HCT116 (cell line): ENCODE results near the gene SNAPC4. TPM values are rescaled to one million over a fixed set of nuclear protein-coding genes. Genes with fewer than 3 reads are reported as not detected.

Source experiments
- ATAC-seq: fragments of 200-7000 bp; cut with Tn5 transposase; 2 replicates; pipeline ENCODE4 v1.9.1; 2020; ENCODE audit warnings: mild to moderate bottlenecking, moderate library complexity
- BruUV-seq: library from RNA; stranded (reverse); fragments of 400-500 nt; replicated peaks from 2 replicates; lab custom pipeline; 2021; lab: Mats Ljungman, UMichigan
- CTCF ChIA-PET: fragments of 300-600 bp; sonication (Branson Sonifier 250); formaldehyde crosslinking; loops from one replicate; lab custom pipeline; 2021; ENCODE audit warnings: antibody characterized with exemption; lab: Charles Lee
- POLR2A ChIA-PET: fragments of 300-600, 350-600 bp; sonication (Branson Sonifier 250); formaldehyde crosslinking; loops from one replicate; lab custom pipeline; 2021; ENCODE audit warnings: antibody characterized with exemption; lab: Charles Lee
- RAD21 ChIA-PET, 2 experiments: fragments of 300-600 bp; sonication (Branson Sonifier 250); formaldehyde crosslinking; loops; one replicate each; lab custom pipeline; 2023; ENCODE audit warnings: low total read pairs in 2 of 2; ENCODE audit not compliant: uncharacterized antibody in 2 of 2, unreplicated experiment in 2 of 2, low non-redundant PET in 1 of 2; lab: Charles Lee
- DNase-seq: peaks from one replicate; pipeline ENCODE4 v3.0.0-alpha.2; 2010; ENCODE audit warnings: low read depth, low spot score
- H2AFZ ChIP-seq: fragments of 200-600 bp; shearing (Covaris generic), sonication (generic); 2 replicates; pipeline ENCODE4 v1.6.1; 2017; ENCODE audit warnings: low read depth, mixed run types, mixed read lengths, antibody characterized with exemption, low read length; ENCODE audit not compliant: poor library complexity, severe bottlenecking
- H3K27ac ChIP-seq: 2 replicates; pipeline ENCODE4 v1.5.1; 2012; ENCODE audit warnings: low read depth, low read length
- H3K27me3 ChIP-seq: fragments of 200-600 bp; sonication (generic); 2 replicates; pipeline ENCODE4 v1.6.1; 2016; ENCODE audit warnings: mixed run types, low read length, mixed read lengths; ENCODE audit not compliant: insufficient read depth
- H3K36me3 ChIP-seq, 2 experiments: fragments of 200-500 bp in 1 of 2; fragments of 200-600 bp in 1 of 2; sonication (Bioruptor generic) in 1 of 2; sonication (generic) in 1 of 2; 2 replicates each; pipeline versions ENCODE4 v1.5.1 to v1.6.1; 2014 to 2016; ENCODE audit warnings: low read length in 2 of 2, inconsistent platforms in 1 of 2, mixed read lengths in 1 of 2, mixed run types in 1 of 2; ENCODE audit not compliant: insufficient read depth in 2 of 2, control insufficient read depth in 1 of 2
- H3K4me1 ChIP-seq, 2 experiments: fragments of 200-600 bp in 1 of 2; sonication (generic) in 1 of 2; 2 replicates each; pipeline versions ENCODE4 v1.5.1 to v1.6.1; 2012 to 2017; ENCODE audit warnings: low read length in 2 of 2, inconsistent platforms in 1 of 2, mild to moderate bottlenecking in 1 of 2, mixed read lengths in 1 of 2, mixed run types in 1 of 2, moderate library complexity in 1 of 2; ENCODE audit not compliant: insufficient read depth in 2 of 2, control insufficient read depth in 1 of 2
- H3K4me2 ChIP-seq: fragments of 200-600 bp; sonication (generic); 2 replicates; pipeline ENCODE4 v1.6.1; 2017; ENCODE audit warnings: mixed run types, low read length, mixed read lengths
- H3K4me3 ChIP-seq, 2 experiments: fragments of 200-600 bp in 1 of 2; sonication (generic) in 1 of 2; replicated peaks in 1 of 2; 2 replicates each; pipeline ENCODE4 v1.5.1; 2011 to 2016; ENCODE audit warnings: low read length in 2 of 2, control low read depth in 1 of 2, low read depth in 1 of 2, mild to moderate bottlenecking in 1 of 2, mixed read lengths in 1 of 2, mixed run types in 1 of 2
- H3K79me2 ChIP-seq: fragments of 200-600 bp; sonication (generic); 2 replicates; pipeline ENCODE4 v1.6.1; 2017; ENCODE audit warnings: mild to moderate bottlenecking, mixed run types, low read length, moderate library complexity, mixed read lengths; ENCODE audit not compliant: insufficient read depth
- H3K9ac ChIP-seq: fragments of 200-600 bp; sonication (generic); 2 replicates; pipeline ENCODE4 v1.6.1; 2016; ENCODE audit warnings: low read length, mixed read lengths
- H3K9me2 ChIP-seq: fragments of 200-600 bp; sonication (generic), shearing (Covaris generic); 2 replicates; pipeline ENCODE4 v1.6.1; 2017; ENCODE audit warnings: mixed run types, mild to moderate bottlenecking, moderate library complexity; ENCODE audit not compliant: insufficient read depth
- H3K9me3 ChIP-seq, 2 experiments: fragments of 200-500 bp in 1 of 2; fragments of 200-600 bp in 1 of 2; sonication (Bioruptor generic) in 1 of 2; sonication (generic) in 1 of 2; 2 replicates each; pipeline ENCODE4 v1.6.1; 2014 to 2017; ENCODE audit warnings: low read length in 2 of 2, mixed read lengths in 2 of 2, inconsistent platforms in 1 of 2, low read depth in 1 of 2, mild to moderate bottlenecking in 1 of 2, mixed run types in 1 of 2, moderate library complexity in 1 of 2; ENCODE audit not compliant: control insufficient read depth in 1 of 2, insufficient read depth in 1 of 2
- H4K20me1 ChIP-seq: fragments of 200-600 bp; sonication (generic), shearing (Covaris generic); 2 replicates; pipeline ENCODE4 v1.6.1; 2017; ENCODE audit warnings: mixed run types, mild to moderate bottlenecking, moderate library complexity; ENCODE audit not compliant: insufficient read depth
- CBX3 ChIP-seq: IDR thresholded peaks from 2 replicates; pipeline ENCODE4 v1.6.1; 2012; ENCODE audit warnings: low read depth
- CEBPB ChIP-seq: IDR thresholded peaks from 2 replicates; pipeline ENCODE4 v1.6.1; 2012; ENCODE audit warnings: low read depth
- EGR1 ChIP-seq: IDR thresholded peaks from 2 replicates; pipeline ENCODE4 v1.6.1; 2012; ENCODE audit warnings: low read depth
- ELF1 ChIP-seq: IDR thresholded peaks from 2 replicates; pipeline ENCODE4 v1.6.1; 2012; ENCODE audit warnings: low read depth, borderline replicate concordance
- EZH2phosphoT487 ChIP-seq: fragments of 200-600 bp; IDR thresholded peaks from 2 replicates; pipeline ENCODE4 v1.6.1; 2018; ENCODE audit warnings: antibody characterized with exemption, borderline replicate concordance
- POLR2A ChIP-seq: IDR thresholded peaks from 2 replicates; pipeline ENCODE4 v1.7.0; 2011; ENCODE audit warnings: borderline replicate concordance; ENCODE audit not compliant: insufficient read depth, insufficient read length; ENCODE audit errors: extremely low read depth
- POLR2AphosphoS5 ChIP-seq: IDR thresholded peaks from 2 replicates; pipeline ENCODE4 v1.6.1; 2011; ENCODE audit warnings: mild to moderate bottlenecking, low read depth, low read length, moderate library complexity
- SIN3A ChIP-seq: IDR thresholded peaks from 2 replicates; pipeline ENCODE4 v1.6.1; 2012; ENCODE audit warnings: low read depth
- SP1 ChIP-seq: IDR thresholded peaks from 2 replicates; pipeline ENCODE4 v1.6.1; 2012; ENCODE audit warnings: low read depth
- TCF7L2 ChIP-seq: IDR thresholded peaks from 2 replicates; pipeline ENCODE4 v1.7.0; 2011; ENCODE audit warnings: borderline replicate concordance, inconsistent platforms; ENCODE audit not compliant: insufficient read depth, insufficient read length; ENCODE audit errors: extremely low read depth
- YY1 ChIP-seq: IDR thresholded peaks from 2 replicates; pipeline ENCODE4 v1.6.1; 2011; ENCODE audit warnings: low read length, low read depth, moderate library complexity, mild to moderate bottlenecking; ENCODE audit not compliant: insufficient replicate concordance; ENCODE audit errors: extremely low read depth
- ZFX ChIP-seq: fragments of 450-650 bp; IDR thresholded peaks from 2 replicates; pipeline ENCODE4 v1.6.1; 2017
- intact Hi-C: fragments of 100-400 bp; cut with micrococcal nuclease; formaldehyde crosslinking; loops from 2 replicates; pipeline ENCODE4 v1.10.0; 2022
- total RNA-seq: library from RNA; stranded (reverse); gene quantifications from one replicate; pipeline ENCODE4 v1.2.1, GENCODE V29; 2021; ENCODE audit not compliant: unreplicated experiment
- TF ChIP-seq, protein P1 (sequence below): IDR thresholded peaks from 2 replicates; pipeline ENCODE4 v1.6.1; 2012; ENCODE audit warnings: low read depth
- TF ChIP-seq, protein P2 (sequence below): IDR thresholded peaks from 2 replicates; pipeline ENCODE4 v1.6.1; 2012

The SNAPC4 gene
- total RNA-seq, 1 experiment from 2014 or later, result 20.4 TPM

DNA sequence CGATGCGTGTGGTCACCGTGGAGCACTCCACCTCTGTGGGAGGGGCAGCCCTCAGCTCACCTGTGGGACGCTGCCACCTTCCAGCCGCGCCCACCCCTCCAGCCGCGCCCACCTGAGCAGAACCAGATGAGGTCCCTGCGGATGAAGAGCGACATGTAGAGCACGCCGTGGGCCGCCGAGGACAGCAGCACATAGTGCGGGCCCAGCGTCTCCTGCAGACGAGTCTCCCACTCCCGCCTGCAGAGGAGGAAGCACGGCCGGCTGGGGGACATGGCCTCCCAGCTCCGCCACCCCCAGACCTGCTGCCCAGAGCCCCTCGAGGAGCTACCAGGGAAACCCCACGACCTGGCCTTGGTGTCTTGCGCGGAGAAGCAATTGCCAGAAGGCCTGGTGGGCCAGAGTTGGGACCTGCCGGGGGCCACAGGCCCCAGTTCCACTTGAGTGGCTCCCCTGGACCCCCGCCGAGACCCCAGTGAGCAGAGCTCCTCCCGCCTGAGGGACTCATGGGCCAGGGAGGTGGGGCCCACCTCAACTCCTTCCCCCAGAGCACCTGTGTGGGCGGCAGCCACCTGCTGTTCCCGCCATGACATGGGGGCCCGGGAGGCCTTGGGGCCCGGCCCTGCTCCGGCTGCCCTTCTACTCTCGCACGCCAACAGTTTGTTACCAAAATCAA, 33.2 kb upstream of the SNAPC4 start:
- H3K27me3 ChIP-seq, result no peaks in the 10 kb centered on the region
- H3K9ac ChIP-seq, result no peak overlapping the region
- no peak for DNase-seq
- BruUV-seq, result no TSS peak
- H3K27ac ChIP-seq, result no peak overlapping the region
- RAD21 ChIA-PET, result no interaction called here
- H3K9me3 ChIP-seq, result no peaks in the 10 kb centered on the region
- intact Hi-C loops, result no loop called here
- peaks cover 7 to 11% of the 10 kb centered on the region in 2 experiments; a peak in 2 of 4 replicates for H3K36me3 ChIP-seq
- CTCF ChIA-PET, result no interaction called here
- H4K20me1 ChIP-seq, result no peaks in the 10 kb centered on the region
- H3K4me3 ChIP-seq, result no peak overlapping the region
- no peak for ATAC-seq
- H3K4me1 ChIP-seq, result peaks cover 2 to 9% of the 10 kb centered on the region in 2 experiments
- peaks cover 48% of the 10 kb centered on the region for H3K79me2 ChIP-seq
- TF ChIP-seq, protein P1, sequence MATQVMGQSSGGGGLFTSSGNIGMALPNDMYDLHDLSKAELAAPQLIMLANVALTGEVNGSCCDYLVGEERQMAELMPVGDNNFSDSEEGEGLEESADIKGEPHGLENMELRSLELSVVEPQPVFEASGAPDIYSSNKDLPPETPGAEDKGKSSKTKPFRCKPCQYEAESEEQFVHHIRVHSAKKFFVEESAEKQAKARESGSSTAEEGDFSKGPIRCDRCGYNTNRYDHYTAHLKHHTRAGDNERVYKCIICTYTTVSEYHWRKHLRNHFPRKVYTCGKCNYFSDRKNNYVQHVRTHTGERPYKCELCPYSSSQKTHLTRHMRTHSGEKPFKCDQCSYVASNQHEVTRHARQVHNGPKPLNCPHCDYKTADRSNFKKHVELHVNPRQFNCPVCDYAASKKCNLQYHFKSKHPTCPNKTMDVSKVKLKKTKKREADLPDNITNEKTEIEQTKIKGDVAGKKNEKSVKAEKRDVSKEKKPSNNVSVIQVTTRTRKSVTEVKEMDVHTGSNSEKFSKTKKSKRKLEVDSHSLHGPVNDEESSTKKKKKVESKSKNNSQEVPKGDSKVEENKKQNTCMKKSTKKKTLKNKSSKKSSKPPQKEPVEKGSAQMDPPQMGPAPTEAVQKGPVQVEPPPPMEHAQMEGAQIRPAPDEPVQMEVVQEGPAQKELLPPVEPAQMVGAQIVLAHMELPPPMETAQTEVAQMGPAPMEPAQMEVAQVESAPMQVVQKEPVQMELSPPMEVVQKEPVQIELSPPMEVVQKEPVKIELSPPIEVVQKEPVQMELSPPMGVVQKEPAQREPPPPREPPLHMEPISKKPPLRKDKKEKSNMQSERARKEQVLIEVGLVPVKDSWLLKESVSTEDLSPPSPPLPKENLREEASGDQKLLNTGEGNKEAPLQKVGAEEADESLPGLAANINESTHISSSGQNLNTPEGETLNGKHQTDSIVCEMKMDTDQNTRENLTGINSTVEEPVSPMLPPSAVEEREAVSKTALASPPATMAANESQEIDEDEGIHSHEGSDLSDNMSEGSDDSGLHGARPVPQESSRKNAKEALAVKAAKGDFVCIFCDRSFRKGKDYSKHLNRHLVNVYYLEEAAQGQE, result no peak
- TF ChIP-seq EGR1 (no peak), ELF1 (no peak), TCF7L2 (no peak), EZH2phosphoT487 (no peak), ZFX (no peak), SP1 (no peak), SIN3A (no peak), CBX3 (no peak), YY1 (no peak), CEBPB (no peak), POLR2AphosphoS5 (no peak), POLR2A (no peak)
- TF ChIP-seq, protein P2, sequence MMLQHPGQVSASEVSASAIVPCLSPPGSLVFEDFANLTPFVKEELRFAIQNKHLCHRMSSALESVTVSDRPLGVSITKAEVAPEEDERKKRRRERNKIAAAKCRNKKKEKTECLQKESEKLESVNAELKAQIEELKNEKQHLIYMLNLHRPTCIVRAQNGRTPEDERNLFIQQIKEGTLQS, result no peak
- H3K4me2 ChIP-seq, result no peak overlapping the region
- H3K9me2 ChIP-seq, result no peaks in the 10 kb centered on the region
- POLR2A ChIA-PET, result no interaction called here
- H2AFZ ChIP-seq, result no peak overlapping the region
